ENCODE measurements around the gene KCNK17. TPM values are rescaled to one million over a fixed set of nuclear protein-coding genes. Genes with fewer than 3 reads are reported as not detected.

KCNK17 gene
- total RNA-seq, 6 experiments from 2014 or later, result not detected

GRCh38 chr6:39304951-39305350 lies 9.3 kb downstream of the KCNK17 start:
- Mint-ChIP-seq H3K4me1 (ENCODE audit: low read depth) (peaks cover 4% of the 10 kb centered on the region; the same call in 1 of the 2 replicates), H3K9me3 (no peaks in the 10 kb centered on the region), H3K27me3 (ENCODE audit: insufficient read depth) (peaks cover 11% of the 10 kb centered on the region), H3K27ac (no peak overlapping the region), H3K36me3 (ENCODE audit: low read depth) (no peaks in the 10 kb centered on the region), H3K4me3 (no peak overlapping the region)
- no peak for DNase-seq
- TF ChIP-seq CTCF (IDR thresholded peaks at IDR 0.05), result no peak

DNA sequence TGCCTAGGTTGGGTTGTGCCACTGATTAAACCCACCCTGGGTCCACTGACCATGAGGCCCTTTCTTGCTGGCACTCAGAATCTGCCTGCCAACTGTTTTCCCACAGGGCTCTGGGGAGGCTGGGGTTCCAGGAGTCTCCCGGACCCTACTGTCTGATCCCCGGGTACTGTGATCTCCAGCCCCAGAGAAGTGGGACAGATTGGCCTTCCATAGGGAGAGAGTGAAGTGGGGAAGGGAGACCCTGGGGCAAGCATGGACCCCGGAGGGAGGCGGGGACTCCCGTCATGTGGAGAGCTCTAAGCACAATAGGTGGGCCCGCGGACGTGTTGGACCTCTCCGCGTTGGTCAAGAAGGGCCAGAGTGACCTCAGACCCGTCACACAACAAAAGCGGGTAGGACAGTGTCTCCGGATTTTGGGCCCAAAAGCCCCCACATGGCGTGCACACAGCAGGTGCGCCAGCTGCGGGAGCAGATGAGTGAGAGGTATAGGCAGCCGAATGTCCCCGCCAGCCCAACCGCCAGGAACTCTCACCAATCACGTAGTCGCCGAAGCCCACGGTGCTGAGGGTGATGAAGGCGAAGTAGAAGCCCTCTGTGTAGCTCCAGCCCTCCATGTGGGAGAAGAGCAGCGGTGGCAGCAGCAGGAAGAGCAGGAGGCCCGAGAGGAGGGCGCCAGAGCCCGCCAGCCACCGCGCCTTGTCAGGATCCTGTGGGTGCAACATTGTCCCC lies 10.6 kb downstream of the KCNK17 start:
- H3K4me1 Mint-ChIP-seq (ENCODE audit: low read depth), result peaks cover 4% of the 10 kb centered on the region; the same call in 1 of the 2 replicates
- no peak for DNase-seq
- peak; percentile 39; the same call in 1 of the 2 replicates for TF ChIP-seq CTCF (IDR thresholded peaks at IDR 0.05)

GRCh38 chr6:39302669-39303424 lies 11.4 kb downstream of the KCNK17 start:
- TF ChIP-seq CTCF (IDR thresholded peaks at IDR 0.05), result peak; percentile 86
- Mint-ChIP-seq H3K36me3 (ENCODE audit: low read depth) (no peaks in the 10 kb centered on the region), H3K27me3 (ENCODE audit: insufficient read depth) (peaks cover 9% of the 10 kb centered on the region), H3K9me3 (no peaks in the 10 kb centered on the region), H3K4me1 (ENCODE audit: low read depth) (peaks cover 4% of the 10 kb centered on the region; the same call in 1 of the 2 replicates), H3K4me3 (peak overlapping the region; percentile 53), H3K27ac (no peak overlapping the region)
- peak; percentile 54 for DNase-seq

More for the DNA sequence above, 10.6 kb downstream of the KCNK17 start:
- no peak overlapping the region for H3K27ac Mint-ChIP-seq
- no peak overlapping the region for H3K4me3 Mint-ChIP-seq
- H3K27me3 Mint-ChIP-seq (ENCODE audit: insufficient read depth), result peaks cover 9% of the 10 kb centered on the region
- H3K36me3 Mint-ChIP-seq (ENCODE audit: low read depth), result no peaks in the 10 kb centered on the region
- no peaks in the 10 kb centered on the region for H3K9me3 Mint-ChIP-seq

- no peak for TF ChIP-seq CTCF (IDR thresholded peaks at IDR 0.05)
- no peak for DNase-seq
- Mint-ChIP-seq H3K36me3 (ENCODE audit: low read depth) (no peaks in the 10 kb centered on the region), H3K27me3 (ENCODE audit: insufficient read depth) (peaks cover 9% of the 10 kb centered on the region), H3K9me3 (no peaks in the 10 kb centered on the region), H3K4me1 (ENCODE audit: low read depth) (peaks cover 6% of the 10 kb centered on the region; the same call in 1 of the 2 replicates), H3K27ac (no peak overlapping the region), H3K4me3 (no peak overlapping the region)
Measured at GRCh38 chr6:39302011-39302410, 12.2 kb downstream of the KCNK17 start.

GRCh38 chr6:39301606-39302005 lies 12.6 kb downstream of the KCNK17 start:
- H3K4me1 Mint-ChIP-seq (ENCODE audit: low read depth), result peaks cover 10% of the 10 kb centered on the region; the same call in 1 of the 2 replicates
- no peak overlapping the region for H3K27ac Mint-ChIP-seq
- peaks cover 9% of the 10 kb centered on the region for H3K27me3 Mint-ChIP-seq (ENCODE audit: insufficient read depth)
- no peaks in the 10 kb centered on the region for H3K36me3 Mint-ChIP-seq (ENCODE audit: low read depth)
- DNase-seq, result no peak
- no peak overlapping the region for H3K4me3 Mint-ChIP-seq
- H3K9me3 Mint-ChIP-seq, result no peaks in the 10 kb centered on the region
- peak; percentile 57 for TF ChIP-seq CTCF (IDR thresholded peaks at IDR 0.05)

Measured in HFFc6 (cell line).